Measurements from ENCODE around the gene FAM3D.
A peak's percentile ranks its signal among the peaks of the same experiment; 100 is the strongest.

Gene FAM3D

DNA sequence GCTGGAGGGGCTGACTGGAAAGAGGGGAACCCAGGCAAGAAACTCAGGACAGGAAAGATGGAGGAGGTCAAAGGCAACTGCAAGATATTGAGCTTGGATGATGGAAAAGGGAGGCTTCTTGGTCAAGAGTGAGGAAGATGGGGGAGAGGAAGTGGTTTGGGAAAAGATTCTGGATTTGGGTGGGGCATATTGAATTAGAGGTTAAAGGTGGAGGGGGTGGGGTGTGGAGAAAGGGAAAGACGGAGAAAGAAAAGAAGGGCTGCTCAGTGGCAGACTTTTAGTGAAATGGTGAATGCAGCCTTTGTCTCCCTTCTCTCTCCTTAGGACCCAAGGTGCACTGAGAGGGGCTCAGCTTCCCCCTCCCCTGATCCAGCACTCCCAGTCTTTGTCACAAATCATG, 655 bp upstream of the FAM3D start:
- no peak overlapping the region for H3K4me3 ChIP-seq (ENCODE audit: control insufficient read depth, low read depth, low read length)
- no peak for DNase-seq (ENCODE audit: low read depth)
- TF ChIP-seq, protein P1, sequence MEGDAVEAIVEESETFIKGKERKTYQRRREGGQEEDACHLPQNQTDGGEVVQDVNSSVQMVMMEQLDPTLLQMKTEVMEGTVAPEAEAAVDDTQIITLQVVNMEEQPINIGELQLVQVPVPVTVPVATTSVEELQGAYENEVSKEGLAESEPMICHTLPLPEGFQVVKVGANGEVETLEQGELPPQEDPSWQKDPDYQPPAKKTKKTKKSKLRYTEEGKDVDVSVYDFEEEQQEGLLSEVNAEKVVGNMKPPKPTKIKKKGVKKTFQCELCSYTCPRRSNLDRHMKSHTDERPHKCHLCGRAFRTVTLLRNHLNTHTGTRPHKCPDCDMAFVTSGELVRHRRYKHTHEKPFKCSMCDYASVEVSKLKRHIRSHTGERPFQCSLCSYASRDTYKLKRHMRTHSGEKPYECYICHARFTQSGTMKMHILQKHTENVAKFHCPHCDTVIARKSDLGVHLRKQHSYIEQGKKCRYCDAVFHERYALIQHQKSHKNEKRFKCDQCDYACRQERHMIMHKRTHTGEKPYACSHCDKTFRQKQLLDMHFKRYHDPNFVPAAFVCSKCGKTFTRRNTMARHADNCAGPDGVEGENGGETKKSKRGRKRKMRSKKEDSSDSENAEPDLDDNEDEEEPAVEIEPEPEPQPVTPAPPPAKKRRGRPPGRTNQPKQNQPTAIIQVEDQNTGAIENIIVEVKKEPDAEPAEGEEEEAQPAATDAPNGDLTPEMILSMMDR (IDR thresholded peaks at IDR 0.05; ENCODE audit: control insufficient read depth, insufficient read depth, low read depth, low read length, missing control alignments): no peak

GRCh38 chr3:58665405-58665804, 1.2 kb downstream of the FAM3D start:
- no peak overlapping the region for H3K4me3 ChIP-seq (ENCODE audit: control insufficient read depth, low read depth, low read length)
- no peak for DNase-seq (ENCODE audit: low read depth)
- TF ChIP-seq, protein P1 (IDR thresholded peaks at IDR 0.05; ENCODE audit: control insufficient read depth, insufficient read depth, low read depth, low read length, missing control alignments): no peak

DNA sequence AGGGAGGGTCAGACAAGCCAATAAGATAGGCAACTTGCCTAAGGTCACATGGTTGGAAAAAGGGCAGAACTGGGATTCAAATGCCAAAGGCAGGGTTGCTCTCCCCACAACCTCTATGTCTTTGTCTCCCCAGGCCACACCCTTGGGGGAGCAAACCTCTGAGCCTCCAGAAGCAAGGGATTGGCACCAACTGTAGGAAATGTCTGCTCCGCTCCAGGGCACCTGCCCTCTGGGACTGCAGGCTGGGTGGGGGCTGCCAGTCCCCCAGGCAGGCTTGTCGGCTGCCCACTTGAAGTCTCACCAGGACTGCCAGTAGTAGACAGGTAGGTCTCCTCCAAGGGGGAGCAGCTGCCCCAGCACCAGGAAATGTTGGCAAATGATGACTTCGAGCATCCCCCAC, 2.0 kb downstream of the FAM3D start:
- DNase-seq (ENCODE audit: low read depth): no peak
- TF ChIP-seq, protein P1 (IDR thresholded peaks at IDR 0.05; ENCODE audit: control insufficient read depth, insufficient read depth, low read depth, low read length, missing control alignments): no peak
- no peak overlapping the region for H3K4me3 ChIP-seq (ENCODE audit: control insufficient read depth, low read depth, low read length)

DNA sequence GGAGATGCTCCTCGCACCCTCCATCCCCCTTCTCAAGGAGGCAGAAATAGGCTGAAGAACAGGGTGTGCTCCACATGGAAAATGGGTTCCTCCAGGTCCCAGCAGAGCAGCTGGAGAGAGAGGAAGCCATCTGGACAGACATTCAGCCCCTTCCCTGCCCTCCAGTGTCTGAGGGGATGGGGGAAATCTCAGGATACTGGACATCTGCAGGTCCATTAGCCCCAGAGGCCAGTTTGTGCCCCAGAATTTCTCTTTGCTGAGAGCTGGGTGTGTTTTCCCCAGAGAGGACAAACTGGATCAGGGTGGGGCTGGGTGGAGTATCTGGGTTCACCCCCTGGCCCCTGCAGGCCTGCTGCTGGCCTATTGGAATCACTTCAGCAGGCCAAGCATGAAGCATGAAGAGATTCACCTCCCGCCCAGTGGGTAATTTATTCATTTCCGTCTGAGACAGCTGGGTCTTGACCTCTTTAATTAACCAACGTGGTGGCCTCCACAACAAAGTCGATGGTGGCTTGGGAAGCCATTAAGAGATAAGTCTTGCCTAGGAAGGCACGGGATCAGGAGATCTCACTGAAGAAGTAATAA, 4.6 kb downstream of the FAM3D start:
- no peak for DNase-seq (ENCODE audit: low read depth)
- no peak overlapping the region for H3K4me3 ChIP-seq (ENCODE audit: control insufficient read depth, low read depth, low read length)

GRCh38 chr3:58660998-58661397, 5.6 kb downstream of the FAM3D start:
- TF ChIP-seq, protein P1 (IDR thresholded peaks at IDR 0.05; ENCODE audit: control insufficient read depth, insufficient read depth, low read depth, low read length, missing control alignments): no peak
- H3K4me3 ChIP-seq (ENCODE audit: control insufficient read depth, low read depth, low read length): no peak overlapping the region
- DNase-seq (ENCODE audit: low read depth): no peak

More for the DNA sequence above, 4.6 kb downstream of the FAM3D start:
- TF ChIP-seq, protein P1 (IDR thresholded peaks at IDR 0.05; ENCODE audit: control insufficient read depth, insufficient read depth, low read depth, low read length, missing control alignments): no peak

- no peak for DNase-seq (ENCODE audit: low read depth)
- no peak overlapping the region for H3K4me3 ChIP-seq (ENCODE audit: control insufficient read depth, low read depth, low read length)
- TF ChIP-seq, protein P1 (IDR thresholded peaks at IDR 0.05; ENCODE audit: control insufficient read depth, insufficient read depth, low read depth, low read length, missing control alignments): peak; percentile 50
Measured at GRCh38 chr3:58659051-58659675, 7.4 kb downstream of the FAM3D start.

All from AG09309 (cell line).